ENCODE results near the gene DCBLD1. TPM values are rescaled to one million over a fixed set of nuclear protein-coding genes. Genes with fewer than 3 reads are reported as not detected.

DCBLD1 gene
- total and polyA plus RNA-seq, 2 of the 13 experiments (the other 11 are each of a cell fraction or from before 2014, with no cell fraction given) = 23.2 to 41.5 TPM

- H3K9me3 ChIP-seq (ENCODE audit: low read length) = no peaks in the 10 kb centered on the region
- H3K4me3 ChIP-seq (replicated peaks in 1 of 3; ENCODE audit: insufficient read depth in 1 of 3, low read depth in 2 of 3, low read length in 3 of 3) = no peak overlapping the region
- peaks cover 31% of the 10 kb centered on the region for H3K4me1 ChIP-seq (ENCODE audit: insufficient read depth, low read length)
- intact Hi-C loops (cut with micrococcal nuclease; ENCODE audit: unreplicated experiment) = loop anchor here (2.0 kb wide), 1 partner anchor 30 kb away; no protein-coding TSS in a partner anchor
- ATAC-seq (no peak), FAIRE-seq (no peak), DNase-seq (ENCODE audit: low spot score) (no peak)
- no peak overlapping the region for H3K4me2 ChIP-seq (ENCODE audit: low read depth, low read length)
- CTCF ChIA-PET (ENCODE audit: low intra/inter-chr PET ratio, low total read pairs) = no interaction called here
- in situ Hi-C loops (cut with HindIII; ENCODE audit: extremely low pct_ligation_motif_present, low pct_unique_long_range_greater_than_20kb) = loop anchor here (5.0 kb wide), 1 partner anchor 62 kb away; the partner anchor contains the start of gene DCBLD1
- no peaks in the 10 kb centered on the region for H4K20me1 ChIP-seq (ENCODE audit: insufficient read depth, low read length)
- H3K9ac ChIP-seq (ENCODE audit: insufficient read depth, low read depth, low read length) = no peak overlapping the region
- H3K79me2 ChIP-seq (ENCODE audit: insufficient read depth, low read length) = no peaks in the 10 kb centered on the region
- WGBS (ENCODE audit: low lambda C conversion rate) = 77% methylated on average over 3 of the region's 3 CpGs
- H3K27me3 ChIP-seq (ENCODE audit: control insufficient read depth in 1 of 2, insufficient read depth in 2 of 2, low read length in 2 of 2) = no peaks in the 10 kb centered on the region
- no peak overlapping the region for H2AFZ ChIP-seq (ENCODE audit: low read length)
- POLR2A ChIA-PET = interaction anchor here (0.9 to 1.0 kb wide), 3 partner anchors 61 to 66 kb away, joined by 3 to 6 read pairs (median 4); no protein-coding TSS in a partner anchor
- H3K36me3 ChIP-seq (replicated peaks in 1 of 2; ENCODE audit: control insufficient read depth in 1 of 2, insufficient read depth in 2 of 2, low read length in 2 of 2) = peaks cover 25 to 71% of the 10 kb centered on the region in 2 experiments
- TF ChIP-seq MTA3 (CRISPR knock-in tag; IDR thresholded peaks at IDR 0.05) (no peak), ZNF770 (CRISPR knock-in tag; IDR thresholded peaks at IDR 0.05) (no peak), SMARCE1 (IDR thresholded peaks at IDR 0.05; ENCODE audit: borderline replicate concordance) (no peak), ZNF17 (CRISPR knock-in tag; IDR thresholded peaks at IDR 0.05) (no peak), KLF11 (CRISPR knock-in tag; IDR thresholded peaks at IDR 0.05) (no peak), TRIM24 (CRISPR knock-in tag; IDR thresholded peaks at IDR 0.05) (no peak), CC2D1A (CRISPR knock-in tag; IDR thresholded peaks at IDR 0.05) (no peak), BRCA1 (CRISPR knock-in tag; IDR thresholded peaks at IDR 0.05) (no peak), NBN (conservative IDR thresholded peaks at IDR 0.05) (no peak), BORCS8-MEF2B (CRISPR knock-in tag; IDR thresholded peaks at IDR 0.05) (no peak), THAP11 (CRISPR knock-in tag; IDR thresholded peaks at IDR 0.05) (no peak)
- peak overlapping the region; percentile 14 for H3K27ac ChIP-seq (ENCODE audit: extremely low read length, insufficient read depth, low read length)
- BruUV-seq (replicated peaks) = no TSS peak
Measured at GRCh38 chr6:117544716-117545115, 62.2 kb downstream of the DCBLD1 start.
